Skeletal muscle cell (primary cell): Measurements from ENCODE around the gene LPIN1.
A peak's percentile ranks its signal among the peaks of the same experiment; 100 is the strongest.

Source experiments
- DNase-seq: peaks from one replicate; pipeline ENCODE4 v3.0.0-alpha.2; 2010; ENCODE audit warnings: low read depth
- H3K4me3 ChIP-seq: 2 replicates; pipeline ENCODE4 v1.5.1; 2011; ENCODE audit warnings: low read depth, mild to moderate bottlenecking, control low read depth, low read length, moderate library complexity

LPIN1 gene

GRCh38 chr2:11742702-11743357 lies 3.6 kb upstream of the LPIN1 start:
- H3K4me3 ChIP-seq = no peak overlapping the region
- DNase-seq = no peak

DNA sequence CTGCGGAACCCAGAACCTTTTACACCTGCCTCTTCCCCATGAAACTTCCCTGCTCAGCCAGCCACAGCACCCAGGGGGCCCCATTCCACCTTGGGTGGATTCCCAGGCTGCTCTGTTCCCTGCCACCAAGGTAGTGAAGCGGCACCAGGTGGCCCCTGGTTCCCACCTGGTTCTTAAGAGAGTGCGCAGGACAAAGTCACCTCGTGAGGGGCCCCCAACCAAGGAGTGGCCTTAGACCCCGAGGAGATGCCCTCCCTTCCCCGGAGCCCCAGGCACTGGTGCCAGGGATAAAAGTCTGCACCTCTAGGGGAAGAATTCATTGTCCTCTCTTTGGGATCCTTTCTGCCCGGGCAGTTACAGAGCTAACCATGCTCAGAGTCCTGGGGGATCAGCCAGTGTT lies 3.1 kb upstream of the LPIN1 start:
- DNase-seq = no peak
- no peak overlapping the region for H3K4me3 ChIP-seq

DNA sequence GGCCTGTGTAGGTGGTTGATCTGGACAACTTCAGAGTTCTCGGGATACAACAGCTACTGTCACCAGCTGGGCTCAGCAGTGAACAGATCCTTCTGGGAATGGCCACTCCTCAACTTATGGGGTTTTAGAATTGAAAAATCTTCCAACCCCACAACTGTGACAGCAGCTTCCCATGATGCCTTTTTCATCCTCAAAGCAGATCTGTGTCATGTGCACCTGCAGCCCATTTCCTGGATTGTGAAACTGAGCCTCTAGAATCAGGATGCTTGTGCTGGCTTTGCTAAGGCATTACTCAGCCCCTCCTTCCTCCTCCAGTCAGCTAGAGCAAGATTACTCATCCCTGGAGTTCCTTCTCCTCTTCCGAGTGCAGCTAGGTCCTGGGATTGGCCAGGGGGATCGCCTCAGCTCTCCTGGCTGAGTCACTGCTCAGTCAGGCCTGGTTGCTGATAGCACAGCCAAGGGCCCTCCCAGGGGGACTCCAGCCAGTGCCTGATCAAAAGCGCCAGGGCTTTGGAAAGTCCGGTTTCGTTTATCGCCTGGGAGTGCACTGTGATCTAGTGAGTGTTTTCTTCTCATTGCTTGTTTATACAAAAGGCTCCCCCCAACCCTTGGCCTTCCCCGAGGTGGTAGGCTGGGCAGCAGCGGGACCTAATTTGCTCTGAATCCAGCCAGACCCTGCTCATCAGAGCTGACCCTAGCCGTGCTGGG lies 2.4 kb upstream of the LPIN1 start:
- peak overlapping the region; percentile 16 for H3K4me3 ChIP-seq
- peak; percentile 99 for DNase-seq

DNA sequence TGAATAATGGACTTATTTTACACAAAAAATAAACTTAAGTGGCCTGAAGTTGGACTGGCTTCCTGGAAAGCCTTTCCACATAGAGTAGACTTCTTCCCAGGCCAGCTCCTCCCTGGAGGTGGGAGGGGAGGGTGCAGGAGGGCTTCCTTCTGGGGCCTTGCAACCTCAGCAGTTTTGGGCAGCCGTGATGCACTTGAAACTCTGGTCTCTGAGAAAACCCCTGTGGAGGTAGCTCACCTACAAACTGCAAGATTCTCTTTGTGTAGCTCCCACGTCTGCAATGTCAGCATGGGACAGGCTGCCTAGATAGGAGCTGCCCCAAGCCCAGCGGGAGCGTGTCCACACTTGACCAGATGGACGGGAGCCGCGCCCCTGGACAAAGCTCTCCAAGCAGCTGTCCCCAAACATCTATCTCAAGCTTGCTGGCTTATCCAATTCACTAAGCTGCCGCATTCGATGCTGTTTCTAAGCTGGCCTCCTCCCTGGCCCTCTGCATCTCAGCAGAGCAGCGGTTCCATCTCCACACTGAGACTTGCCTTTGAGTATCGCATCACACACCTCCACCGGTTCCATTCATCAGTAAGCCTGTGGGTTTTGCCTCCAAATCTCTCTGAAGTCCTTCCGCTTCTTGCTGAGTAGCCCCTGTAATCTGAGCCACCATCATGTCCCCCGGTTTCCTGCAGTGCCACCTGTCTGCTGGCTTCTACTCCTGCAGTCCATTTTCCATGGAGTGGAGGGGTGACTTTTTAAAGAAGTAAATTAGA lies 1.6 kb upstream of the LPIN1 start:
- no peak for DNase-seq
- H3K4me3 ChIP-seq = peak overlapping the region; percentile 16

DNA sequence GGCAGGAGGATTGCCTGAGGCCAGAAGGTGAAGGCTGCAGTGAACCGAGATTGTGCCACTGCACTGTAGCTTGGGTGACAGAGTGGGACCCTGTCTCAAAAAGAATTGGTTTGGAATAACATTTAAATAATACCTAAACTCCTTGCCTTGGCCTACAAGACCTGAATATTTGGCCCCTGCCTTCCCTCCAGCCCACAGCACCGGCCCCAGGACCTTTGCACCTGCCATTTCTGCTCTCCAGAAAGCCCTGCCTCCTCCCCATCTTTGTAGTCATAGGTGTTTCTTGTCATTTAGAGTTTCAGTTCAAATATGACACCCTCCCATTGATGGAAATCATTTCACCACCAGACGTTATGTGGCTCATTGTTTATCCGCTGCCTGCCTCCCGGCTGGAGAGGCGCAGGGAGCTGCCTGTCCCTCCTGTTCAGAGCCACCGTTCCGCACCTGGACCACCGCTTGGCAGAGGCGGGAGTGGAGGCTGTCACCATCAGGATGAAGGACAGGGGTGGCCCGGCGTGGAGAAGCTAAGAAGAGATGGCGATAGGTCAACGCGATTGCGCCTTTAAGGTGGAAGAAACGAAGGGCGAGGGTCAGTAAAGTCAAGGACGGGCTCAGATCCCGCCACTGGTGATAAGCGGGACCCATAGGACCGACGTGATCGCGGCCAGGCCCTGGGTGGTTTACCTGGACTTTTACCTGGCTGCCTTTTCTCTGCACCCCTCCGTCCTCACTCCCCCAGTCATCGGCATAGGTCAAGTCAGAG lies 638 bp upstream of the LPIN1 start:
- no peak for DNase-seq
- no peak overlapping the region for H3K4me3 ChIP-seq

GRCh38 chr2:11746807-11747459 lies 501 bp downstream of the LPIN1 start:
- DNase-seq = no peak
- H3K4me3 ChIP-seq = peak overlapping the region; percentile 89

DNA sequence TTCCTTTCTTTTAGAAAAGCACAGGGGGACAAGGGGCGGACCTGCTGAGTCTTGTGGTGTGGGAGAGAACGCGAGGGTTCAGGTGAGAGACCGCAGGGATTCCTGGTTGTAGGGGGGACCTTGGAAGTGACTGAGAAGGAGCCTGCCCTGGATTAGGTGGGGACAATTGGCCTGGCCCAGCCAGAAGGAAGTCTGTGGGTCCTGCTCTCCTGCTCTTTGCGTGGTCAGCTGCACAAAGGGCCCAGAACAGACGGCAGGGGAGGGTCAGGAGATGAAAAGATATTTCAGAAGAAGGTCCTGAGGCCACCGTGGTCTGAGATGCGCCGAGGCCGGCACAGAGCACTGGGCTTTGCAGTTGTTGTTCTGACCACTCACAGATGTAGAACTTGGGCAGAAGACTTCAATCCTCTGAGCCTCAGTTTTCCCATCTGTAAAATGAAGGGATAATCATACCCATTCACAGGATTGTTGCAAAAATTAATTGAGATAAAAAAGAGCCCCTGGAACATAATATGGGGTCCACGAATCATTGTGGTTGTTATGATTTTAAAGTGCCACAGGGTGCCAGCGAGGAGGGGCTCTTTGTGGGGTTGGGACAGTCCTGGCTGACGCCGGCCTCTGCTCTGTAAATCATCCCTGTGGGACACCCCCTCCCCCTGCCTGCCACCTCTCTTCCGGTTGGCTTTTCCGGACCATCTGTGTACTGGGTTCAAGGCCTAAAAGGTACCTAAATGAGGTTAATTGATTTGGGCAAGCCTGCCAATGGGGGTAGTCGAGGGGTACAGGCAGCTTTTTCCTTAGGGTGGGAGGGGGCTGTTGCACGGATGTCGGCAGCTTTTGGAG lies 1.8 kb downstream of the LPIN1 start:
- no peak for DNase-seq
- H3K4me3 ChIP-seq = peak overlapping the region; percentile 89

DNA sequence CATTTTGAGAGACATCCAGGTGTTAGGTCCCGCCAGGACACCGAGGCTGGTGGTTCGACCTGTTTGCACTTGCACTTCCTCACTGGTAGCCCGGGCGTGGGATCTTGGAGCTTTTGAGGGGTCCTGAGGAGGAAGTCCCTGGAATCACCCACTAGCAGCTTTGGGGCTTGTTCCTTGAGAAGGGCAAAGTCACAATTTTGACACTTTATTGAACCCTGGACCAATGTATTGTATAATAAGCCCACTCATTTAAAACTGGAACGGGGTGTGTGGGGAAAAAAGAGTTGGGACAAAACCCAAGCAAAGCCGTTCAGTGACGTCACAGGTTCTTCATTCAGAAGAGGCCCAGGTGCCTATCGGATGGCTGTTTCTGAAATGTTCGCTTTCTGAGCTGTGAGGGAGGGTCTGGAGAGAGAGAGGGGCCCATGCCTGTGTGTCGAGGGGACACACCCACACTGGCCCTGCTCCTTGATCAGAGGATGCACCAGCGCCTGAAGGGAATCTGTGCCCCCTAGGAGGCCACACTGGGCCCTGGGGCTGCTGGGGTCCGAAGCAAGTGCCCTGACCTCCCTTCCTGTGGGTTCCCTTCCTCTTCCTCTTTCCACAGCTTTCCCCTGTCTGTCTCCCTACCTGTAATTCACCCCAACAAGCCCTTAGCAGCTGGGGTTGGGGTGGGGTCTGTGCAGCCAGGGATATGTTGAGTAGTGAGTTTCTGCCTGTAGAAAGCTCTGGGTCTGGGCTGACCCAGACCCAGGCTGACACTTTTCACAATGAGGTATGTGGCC lies 2.6 kb downstream of the LPIN1 start:
- no peak overlapping the region for H3K4me3 ChIP-seq
- DNase-seq = no peak

DNA sequence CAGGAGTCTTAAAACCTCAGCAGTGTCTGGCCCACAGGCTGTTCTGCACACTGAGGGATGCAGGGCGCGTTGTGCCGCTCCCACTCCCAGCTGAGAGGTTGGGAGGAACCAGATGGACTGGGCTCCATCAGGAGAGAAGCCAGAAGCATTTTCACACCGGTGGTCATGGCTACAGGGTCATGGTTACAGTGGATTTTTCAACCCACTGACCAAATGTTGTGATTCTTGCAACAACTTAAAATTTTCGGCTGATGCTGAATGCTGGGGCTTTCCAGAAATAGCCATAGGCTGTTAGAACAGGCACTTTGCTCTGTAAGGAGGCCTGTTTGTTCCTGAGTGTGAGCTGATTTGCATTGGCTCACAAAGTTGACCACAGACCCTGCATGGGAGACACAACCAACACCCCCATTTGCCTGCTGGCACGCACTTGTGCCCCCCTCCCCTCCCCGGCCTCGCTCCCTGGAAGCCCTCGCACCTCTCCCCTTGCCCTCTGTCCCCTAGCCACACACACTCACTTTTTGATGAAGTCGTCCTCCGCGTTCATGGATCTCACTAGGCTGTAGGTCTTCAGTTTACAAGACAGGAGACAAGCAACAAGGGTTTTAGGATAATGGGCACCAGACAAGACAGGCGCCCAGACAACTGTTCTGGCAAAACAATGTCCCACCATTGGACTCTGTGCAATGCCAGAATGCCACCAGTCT lies 3.4 kb downstream of the LPIN1 start:
- DNase-seq = no peak
- H3K4me3 ChIP-seq = no peak overlapping the region

DNA sequence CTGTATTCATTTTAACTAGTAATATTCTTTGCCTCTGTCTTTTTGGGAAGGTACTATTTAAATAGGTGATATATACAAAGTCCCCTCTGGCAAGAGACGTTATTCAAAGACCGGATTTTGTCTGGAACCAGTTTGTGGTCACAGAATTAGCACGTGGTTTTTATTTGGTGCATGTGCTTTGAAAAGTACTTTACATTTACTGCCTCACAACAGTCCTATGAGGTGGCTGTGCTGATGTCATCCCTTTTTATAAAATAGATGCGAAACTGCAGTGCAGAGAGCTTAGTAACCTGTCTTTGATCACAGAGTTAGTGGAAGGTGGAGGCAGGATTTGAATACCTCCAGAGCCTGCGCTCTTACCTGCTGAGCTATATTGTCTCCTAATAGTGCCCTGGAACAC lies 4.0 kb downstream of the LPIN1 start:
- DNase-seq = no peak
- no peak overlapping the region for H3K4me3 ChIP-seq

GRCh38 chr2:11750917-11751316 lies 4.5 kb downstream of the LPIN1 start:
- DNase-seq = no peak
- no peak overlapping the region for H3K4me3 ChIP-seq

- H3K4me3 ChIP-seq = no peak overlapping the region
- no peak for DNase-seq
Measured at GRCh38 chr2:11752906-11753305, 6.5 kb downstream of the LPIN1 start.

GRCh38 chr2:11753452-11753885 lies 7.0 kb downstream of the LPIN1 start:
- no peak for DNase-seq

DNA sequence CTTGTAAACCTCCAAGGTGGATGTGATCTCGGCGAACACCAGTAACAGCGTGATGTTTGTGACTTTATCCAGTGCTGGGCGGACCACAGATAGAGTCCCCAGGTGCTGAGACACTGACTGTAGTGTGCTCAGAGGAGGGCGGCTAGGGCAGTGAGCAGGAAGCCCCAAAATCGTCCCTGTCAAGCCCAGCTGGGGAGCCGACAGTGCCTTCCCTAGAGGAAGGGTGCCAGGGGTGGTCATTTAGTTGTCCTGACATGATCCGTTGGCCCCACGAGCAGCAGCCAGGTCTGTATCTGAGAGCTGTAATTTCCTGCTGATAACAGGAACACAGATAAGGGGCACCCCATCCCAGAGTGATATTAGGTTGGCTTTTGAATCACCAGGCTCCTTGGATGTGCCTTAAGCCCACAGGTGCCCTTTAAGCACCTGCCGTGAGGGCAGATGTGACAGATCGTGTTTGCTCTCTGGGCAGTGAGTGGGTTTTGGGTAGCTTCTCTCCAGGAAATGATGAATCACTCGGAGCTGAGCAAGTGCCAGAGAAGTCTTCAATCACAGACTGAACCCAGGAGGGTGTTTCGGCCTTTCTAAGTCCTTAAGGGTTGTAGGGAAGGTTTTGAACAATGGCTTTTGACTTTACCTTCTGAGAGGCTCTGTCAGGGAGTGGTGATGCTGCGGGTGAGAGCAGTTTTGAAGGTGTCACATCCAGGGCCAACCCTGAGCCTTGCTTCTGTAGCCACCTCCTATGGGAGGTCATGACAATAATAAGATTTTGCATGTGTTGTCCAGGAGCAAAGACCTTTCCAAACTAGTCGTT lies 7.7 kb downstream of the LPIN1 start:
- no peak for DNase-seq
- H3K4me3 ChIP-seq = no peak overlapping the region

More at GRCh38 chr2:11753452-11753885, 7.0 kb downstream of the LPIN1 start:
- no peak overlapping the region for H3K4me3 ChIP-seq

DNA sequence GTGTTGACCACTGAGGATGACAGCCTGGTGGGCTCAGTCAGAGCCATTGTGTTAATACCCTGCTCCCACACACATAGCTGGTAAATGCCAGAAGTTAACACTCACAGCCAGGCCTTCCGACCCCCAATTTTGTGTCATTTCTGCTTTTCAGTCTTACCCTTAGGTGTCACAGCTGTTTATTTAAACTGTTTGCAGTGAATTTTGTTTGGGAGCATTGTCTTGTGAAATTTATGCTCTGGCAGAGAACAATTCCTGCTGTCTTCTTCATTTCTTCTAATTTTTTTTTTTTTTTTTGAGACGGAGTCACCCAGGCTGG lies 8.2 kb downstream of the LPIN1 start:
- no peak for DNase-seq
- H3K4me3 ChIP-seq = no peak overlapping the region

- no peak overlapping the region for H3K4me3 ChIP-seq
Measured at GRCh38 chr2:11757101-11757500, 10.7 kb downstream of the LPIN1 start.

DNA sequence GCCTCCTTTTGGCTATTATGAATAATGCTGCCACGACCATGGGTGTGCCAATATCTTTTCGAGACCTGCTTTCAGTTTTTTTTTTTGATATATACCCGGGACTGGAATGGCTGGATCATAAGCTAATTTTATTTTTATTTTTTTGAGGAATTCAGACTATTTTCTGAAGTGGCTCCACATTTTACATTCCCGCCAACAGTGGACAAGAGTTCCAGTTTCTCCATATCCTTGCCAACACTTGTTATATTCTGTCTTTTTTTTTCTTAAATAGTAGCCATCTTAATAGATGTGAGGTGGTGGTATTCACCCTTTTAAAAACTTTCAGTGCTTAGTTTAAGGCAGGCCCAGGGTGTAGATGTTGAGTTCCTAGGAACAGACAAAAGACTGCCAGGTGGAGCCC lies 11.8 kb downstream of the LPIN1 start:
- H3K4me3 ChIP-seq = no peak overlapping the region
- no peak for DNase-seq

More at GRCh38 chr2:11757101-11757500, 10.7 kb downstream of the LPIN1 start:
- no peak for DNase-seq
